Activated naive CD4-positive, alpha-beta T cell treated with anti-CD3 and anti-CD28 coated beads, Interleukin-2, amount 50 U/mL, for 24 hours (primary cell): Measurements from ENCODE around the gene MORN3.
"Not testable (repeated sequence)": the region's sequence is repeated elsewhere in the genome, so short reads cannot be mapped to it uniquely, and the experiment has no call there.

Experiments used
- H3K27ac Mint-ChIP-seq: one replicate; pipeline ENCODE4 v1.8.0; 2021; ENCODE audit warnings: mild to moderate bottlenecking, mixed read lengths
- H3K27me3 Mint-ChIP-seq: one replicate; pipeline ENCODE4 v1.8.0; 2021; ENCODE audit warnings: mixed read lengths
- H3K36me3 Mint-ChIP-seq: one replicate; pipeline ENCODE4 v1.8.0; 2021; ENCODE audit warnings: mixed read lengths
- H3K4me1 Mint-ChIP-seq: one replicate; pipeline ENCODE4 v1.8.0; 2021; ENCODE audit warnings: mixed read lengths
- H3K4me3 Mint-ChIP-seq: one replicate; pipeline ENCODE4 v1.8.0; 2021; ENCODE audit warnings: mild to moderate bottlenecking, mixed read lengths
- H3K9me3 Mint-ChIP-seq: one replicate; pipeline ENCODE4 v1.8.0; 2021; ENCODE audit warnings: mixed read lengths

MORN3 gene

GRCh38 chr12:121702944-121703343 is 33.5 kb upstream of the MORN3 start:
- no peaks in the 10 kb centered on the region for H3K27me3 Mint-ChIP-seq
- H3K36me3 Mint-ChIP-seq = peaks cover 2% of the 10 kb centered on the region
- H3K4me3 Mint-ChIP-seq = no peak overlapping the region
- H3K27ac Mint-ChIP-seq = peak overlapping the region; percentile 51
- H3K9me3 Mint-ChIP-seq = no peaks in the 10 kb centered on the region
- no peaks in the 10 kb centered on the region for H3K4me1 Mint-ChIP-seq

- Mint-ChIP-seq H3K9me3 (no peaks in the 10 kb centered on the region), H3K36me3 (peaks cover 2% of the 10 kb centered on the region), H3K4me1 (no peaks in the 10 kb centered on the region), H3K4me3 (no peak overlapping the region), H3K27ac (no peak overlapping the region), H3K27me3 (no peaks in the 10 kb centered on the region)
These were observed 32.3 kb upstream of the MORN3 start for GRCh38 chr12:121701667-121702277.

DNA sequence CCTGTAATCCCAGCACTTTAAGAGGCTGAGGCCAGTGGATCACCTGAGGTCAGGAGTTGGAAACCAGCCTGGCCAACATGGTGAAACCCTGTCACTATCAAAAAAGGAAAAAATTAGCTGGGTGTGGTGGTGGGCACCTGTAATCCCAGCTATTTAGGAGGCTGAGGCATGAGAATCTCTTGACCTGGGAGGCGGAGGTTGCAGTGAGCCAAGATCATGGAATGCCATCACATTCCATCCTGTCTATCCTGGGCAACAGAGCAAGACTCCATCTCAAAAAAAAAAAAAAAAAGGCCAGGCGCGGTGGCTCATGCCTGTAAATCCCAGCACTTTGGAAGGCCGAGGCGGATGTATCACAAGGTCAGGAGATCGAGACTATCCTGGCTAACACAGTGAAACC is 28.4 kb upstream of the MORN3 start:
- H3K27me3 Mint-ChIP-seq, H3K27ac Mint-ChIP-seq, H3K9me3 Mint-ChIP-seq, H3K4me1 Mint-ChIP-seq, H3K36me3 Mint-ChIP-seq, H3K4me3 Mint-ChIP-seq: not testable (repeated sequence)

DNA sequence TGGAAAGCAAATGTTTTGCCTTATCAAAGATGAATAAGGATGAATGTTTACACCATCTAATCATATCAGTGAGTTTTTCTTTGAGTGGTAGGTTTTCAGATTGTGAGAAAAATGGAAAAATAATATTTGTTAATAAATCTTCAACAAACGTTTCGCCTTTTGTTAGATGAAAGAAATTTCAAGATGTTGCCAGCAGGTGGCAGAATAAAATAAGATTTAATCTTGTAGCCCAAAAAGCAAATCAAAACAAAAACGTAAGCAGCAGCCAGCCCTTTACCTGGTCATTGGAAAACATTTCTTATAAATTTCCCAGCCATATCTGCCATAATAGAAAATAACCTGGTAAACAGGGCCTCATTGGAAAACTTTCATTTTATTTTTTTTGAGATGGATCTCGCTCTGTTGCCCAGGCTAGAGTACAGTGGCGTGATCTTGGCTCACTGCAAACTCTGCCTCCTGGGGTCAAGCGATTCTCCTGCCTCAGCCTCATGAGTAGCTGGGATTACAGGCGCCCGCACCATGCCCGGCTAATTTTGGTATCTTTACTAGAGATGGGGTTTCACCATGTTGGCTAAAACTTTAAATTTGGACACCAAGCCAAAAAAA is 27.7 kb upstream of the MORN3 start:
- Mint-ChIP-seq H3K27ac (peak overlapping the region; percentile 2), H3K4me3 (no peak overlapping the region), H3K36me3 (no peaks in the 10 kb centered on the region), H3K9me3 (no peaks in the 10 kb centered on the region), H3K27me3 (no peaks in the 10 kb centered on the region), H3K4me1 (no peaks in the 10 kb centered on the region)

DNA sequence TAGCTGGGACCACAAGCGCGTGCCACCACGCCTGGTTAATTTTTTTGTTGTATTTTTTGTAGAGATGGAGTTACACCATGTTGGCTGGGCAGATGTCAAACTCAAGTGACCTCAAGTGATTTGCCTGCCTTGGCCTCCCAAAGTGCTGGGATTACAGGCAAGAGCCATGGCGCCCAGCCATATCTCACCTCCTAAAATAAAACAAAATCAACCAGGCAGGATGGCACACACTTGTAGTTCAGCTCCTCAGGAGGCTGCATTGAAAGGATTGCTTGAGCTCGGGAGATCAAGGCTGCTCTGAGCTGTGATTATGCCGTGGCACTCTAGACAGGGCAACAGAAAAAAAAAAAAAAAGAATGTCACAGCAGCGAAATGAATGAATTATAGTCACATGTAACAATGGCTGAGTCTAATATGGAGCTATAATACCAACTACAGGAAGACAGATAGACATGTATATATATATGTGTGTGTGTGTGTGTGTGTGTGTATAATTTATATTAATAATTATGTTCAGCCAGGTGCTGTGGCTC is 23.8 kb upstream of the MORN3 start:
- no peaks in the 10 kb centered on the region for H3K4me1 Mint-ChIP-seq
- H3K27ac Mint-ChIP-seq = no peak overlapping the region
- no peaks in the 10 kb centered on the region for H3K27me3 Mint-ChIP-seq

DNA sequence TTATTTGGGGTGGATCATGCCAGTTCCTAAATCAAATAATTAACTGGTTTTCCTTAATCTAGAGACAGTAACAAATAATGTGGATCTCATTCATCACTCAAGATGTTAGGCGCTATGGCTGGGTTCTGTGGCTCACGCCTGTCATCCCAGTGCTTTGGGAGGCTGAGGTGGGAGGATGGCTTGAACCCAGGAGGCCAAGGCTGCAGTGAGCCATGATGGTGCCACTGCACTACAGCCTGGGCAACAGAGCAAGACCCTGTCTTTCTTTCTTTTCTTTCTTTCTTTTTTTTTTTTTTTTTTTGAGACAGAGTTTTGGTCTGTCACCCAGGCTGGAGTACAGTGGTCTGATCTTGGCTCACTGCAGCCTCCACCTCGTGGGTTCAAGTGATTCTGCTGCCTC is 23.3 kb upstream of the MORN3 start:
- H3K27ac Mint-ChIP-seq, H3K36me3 Mint-ChIP-seq, H3K4me1 Mint-ChIP-seq, H3K4me3 Mint-ChIP-seq, H3K27me3 Mint-ChIP-seq, H3K9me3 Mint-ChIP-seq: not testable (repeated sequence)

More for the DNA sequence above, 23.8 kb upstream of the MORN3 start:
- no peaks in the 10 kb centered on the region for H3K9me3 Mint-ChIP-seq
- no peaks in the 10 kb centered on the region for H3K36me3 Mint-ChIP-seq
- H3K4me3 Mint-ChIP-seq = no peak overlapping the region

DNA sequence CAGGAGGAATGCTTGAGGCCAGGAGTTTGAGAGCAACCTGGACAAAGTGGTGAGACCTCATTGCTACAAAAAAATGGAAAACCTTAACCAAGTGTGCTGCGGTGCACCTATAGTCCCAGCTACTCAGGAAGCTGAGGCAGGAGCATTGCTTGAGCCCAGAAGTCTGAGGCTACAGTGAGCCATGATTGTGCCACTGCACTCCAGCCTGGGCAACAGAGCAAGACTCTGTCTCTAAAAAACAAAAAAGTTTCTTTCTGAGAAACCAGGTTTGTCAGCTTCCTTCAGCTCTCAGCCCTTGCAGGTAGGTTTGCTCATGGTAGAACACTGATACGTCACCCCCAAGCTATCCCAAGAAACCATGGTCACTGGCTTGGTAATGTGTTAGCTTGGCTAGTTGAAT is 20.0 kb upstream of the MORN3 start:
- no peaks in the 10 kb centered on the region for H3K9me3 Mint-ChIP-seq
- H3K27ac Mint-ChIP-seq = no peak overlapping the region
- no peaks in the 10 kb centered on the region for H3K36me3 Mint-ChIP-seq
- H3K4me1 Mint-ChIP-seq = peaks cover 10% of the 10 kb centered on the region
- no peak overlapping the region for H3K4me3 Mint-ChIP-seq
- H3K27me3 Mint-ChIP-seq = no peaks in the 10 kb centered on the region

GRCh38 chr12:121688966-121689365 is 19.5 kb upstream of the MORN3 start:
- Mint-ChIP-seq H3K36me3 (no peaks in the 10 kb centered on the region), H3K9me3 (no peaks in the 10 kb centered on the region), H3K27me3 (no peaks in the 10 kb centered on the region), H3K27ac (no peak overlapping the region), H3K4me3 (no peak overlapping the region), H3K4me1 (peaks cover 10% of the 10 kb centered on the region)

DNA sequence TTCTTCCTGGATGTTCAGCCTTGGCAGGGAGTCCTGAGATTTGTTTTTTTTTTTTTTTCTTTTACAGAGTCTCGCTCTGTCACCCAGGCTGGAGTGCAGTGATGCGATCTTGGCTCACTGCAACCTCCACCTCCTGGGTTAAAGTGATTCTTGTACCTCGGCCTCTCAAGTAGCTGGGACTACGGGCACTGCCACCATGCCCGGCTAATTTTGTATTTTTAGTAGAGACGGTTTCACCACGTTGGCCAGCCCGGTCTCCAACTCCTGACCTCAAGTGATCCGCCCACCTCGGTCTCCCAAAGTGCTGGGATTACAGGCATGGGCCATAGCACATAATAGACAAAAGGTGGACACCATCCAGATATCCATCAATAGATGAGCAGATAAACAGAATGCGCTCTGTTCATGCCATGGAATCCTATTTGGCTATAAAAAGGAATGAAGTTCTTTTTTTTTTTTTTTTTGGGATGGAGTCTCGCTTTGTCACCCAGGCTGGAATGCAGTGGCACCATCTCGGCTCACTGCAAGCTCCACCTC is 10.3 kb upstream of the MORN3 start:
- not testable (repeated sequence) for H3K9me3 Mint-ChIP-seq, H3K36me3 Mint-ChIP-seq, H3K27me3 Mint-ChIP-seq, H3K27ac Mint-ChIP-seq, H3K4me1 Mint-ChIP-seq, H3K4me3 Mint-ChIP-seq

DNA sequence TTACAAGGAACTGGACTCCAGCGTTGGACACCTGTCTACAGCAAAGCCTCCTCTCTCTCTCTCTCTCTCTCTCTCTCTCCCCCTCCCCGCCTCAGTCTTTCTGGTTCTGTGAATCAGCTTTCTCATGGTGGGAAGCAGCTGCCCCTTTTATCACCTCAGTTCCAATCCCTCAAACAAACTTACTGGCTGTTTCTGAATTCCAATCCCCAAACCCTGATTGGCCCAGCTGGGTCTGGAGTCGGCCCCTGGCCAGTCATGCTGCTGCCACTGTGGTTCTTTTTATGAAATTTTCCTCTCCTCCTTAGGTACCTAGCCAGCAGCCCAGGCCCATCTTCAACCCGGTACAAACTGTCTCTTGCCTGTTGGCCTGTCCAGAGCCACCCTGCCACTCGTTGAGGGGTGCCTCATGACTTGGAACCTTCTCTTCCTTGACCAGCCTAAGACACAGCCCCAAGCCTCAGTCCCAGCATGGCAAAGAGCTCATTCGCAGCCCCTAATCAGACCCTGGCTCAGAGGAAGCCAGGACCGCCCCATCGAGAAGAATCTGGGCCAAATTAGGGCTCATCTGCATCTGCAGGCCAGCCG is 9.4 kb upstream of the MORN3 start:
- Mint-ChIP-seq H3K9me3 (no peaks in the 10 kb centered on the region), H3K4me3 (no peak overlapping the region), H3K27me3 (no peaks in the 10 kb centered on the region), H3K4me1 (peaks cover 13% of the 10 kb centered on the region), H3K36me3 (no peaks in the 10 kb centered on the region), H3K27ac (no peak overlapping the region)

DNA sequence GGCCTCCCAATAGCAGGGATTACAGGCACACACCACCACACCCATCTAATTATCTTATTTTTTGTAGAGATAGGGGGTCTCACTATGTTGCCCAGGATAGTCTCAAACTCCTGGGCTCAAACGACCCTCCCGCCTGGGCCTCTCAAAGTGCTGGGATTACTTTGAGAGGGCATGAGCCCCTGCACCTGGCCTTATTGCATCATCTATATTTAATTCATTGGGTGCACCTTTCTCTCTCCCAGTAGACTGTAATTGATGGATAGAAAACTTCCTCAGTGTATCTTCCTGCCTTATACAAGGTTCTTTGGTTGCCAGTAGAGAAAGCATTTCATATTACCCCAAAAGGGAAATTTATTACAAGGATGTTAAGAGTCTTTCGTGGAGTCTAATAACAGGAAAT is 8.9 kb upstream of the MORN3 start:
- Mint-ChIP-seq H3K9me3 (no peaks in the 10 kb centered on the region), H3K4me3 (no peak overlapping the region), H3K27me3 (no peaks in the 10 kb centered on the region), H3K4me1 (peaks cover 18% of the 10 kb centered on the region), H3K27ac (no peak overlapping the region), H3K36me3 (no peaks in the 10 kb centered on the region)

DNA sequence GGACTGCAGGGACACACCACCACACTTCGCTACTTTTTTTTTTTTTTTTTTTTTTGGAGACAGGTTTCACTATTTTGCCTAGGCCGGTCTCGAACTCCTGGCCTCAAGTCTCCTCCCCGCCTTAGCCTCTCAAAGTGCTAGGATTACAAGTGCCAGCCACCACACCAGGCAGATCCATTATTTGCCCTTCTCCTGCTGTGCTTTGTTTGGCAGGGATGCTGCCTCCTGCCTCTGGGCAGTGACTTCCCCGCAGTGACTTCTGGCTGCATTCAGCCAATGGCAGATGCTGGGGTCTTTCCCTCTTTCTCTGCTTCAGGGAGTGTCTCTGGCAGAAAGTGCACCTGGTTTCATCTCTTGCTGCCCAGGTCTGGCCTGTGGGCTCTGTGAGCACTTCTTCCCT is 6.7 kb upstream of the MORN3 start:
- peak overlapping the region; percentile 62 for H3K27ac Mint-ChIP-seq
- peaks cover 25% of the 10 kb centered on the region for H3K4me1 Mint-ChIP-seq
- H3K36me3 Mint-ChIP-seq = no peaks in the 10 kb centered on the region

GRCh38 chr12:121673013-121673511 is 3.6 kb upstream of the MORN3 start:
- H3K4me3 Mint-ChIP-seq = peak overlapping the region; percentile 94
- H3K4me1 Mint-ChIP-seq = peaks cover 36% of the 10 kb centered on the region
- no peaks in the 10 kb centered on the region for H3K36me3 Mint-ChIP-seq
- H3K27ac Mint-ChIP-seq = peak overlapping the region; percentile 99
- H3K9me3 Mint-ChIP-seq = no peaks in the 10 kb centered on the region
- no peaks in the 10 kb centered on the region for H3K27me3 Mint-ChIP-seq

More for the DNA sequence above, 6.7 kb upstream of the MORN3 start:
- no peak overlapping the region for H3K4me3 Mint-ChIP-seq
- H3K27me3 Mint-ChIP-seq = no peaks in the 10 kb centered on the region
- no peaks in the 10 kb centered on the region for H3K9me3 Mint-ChIP-seq

DNA sequence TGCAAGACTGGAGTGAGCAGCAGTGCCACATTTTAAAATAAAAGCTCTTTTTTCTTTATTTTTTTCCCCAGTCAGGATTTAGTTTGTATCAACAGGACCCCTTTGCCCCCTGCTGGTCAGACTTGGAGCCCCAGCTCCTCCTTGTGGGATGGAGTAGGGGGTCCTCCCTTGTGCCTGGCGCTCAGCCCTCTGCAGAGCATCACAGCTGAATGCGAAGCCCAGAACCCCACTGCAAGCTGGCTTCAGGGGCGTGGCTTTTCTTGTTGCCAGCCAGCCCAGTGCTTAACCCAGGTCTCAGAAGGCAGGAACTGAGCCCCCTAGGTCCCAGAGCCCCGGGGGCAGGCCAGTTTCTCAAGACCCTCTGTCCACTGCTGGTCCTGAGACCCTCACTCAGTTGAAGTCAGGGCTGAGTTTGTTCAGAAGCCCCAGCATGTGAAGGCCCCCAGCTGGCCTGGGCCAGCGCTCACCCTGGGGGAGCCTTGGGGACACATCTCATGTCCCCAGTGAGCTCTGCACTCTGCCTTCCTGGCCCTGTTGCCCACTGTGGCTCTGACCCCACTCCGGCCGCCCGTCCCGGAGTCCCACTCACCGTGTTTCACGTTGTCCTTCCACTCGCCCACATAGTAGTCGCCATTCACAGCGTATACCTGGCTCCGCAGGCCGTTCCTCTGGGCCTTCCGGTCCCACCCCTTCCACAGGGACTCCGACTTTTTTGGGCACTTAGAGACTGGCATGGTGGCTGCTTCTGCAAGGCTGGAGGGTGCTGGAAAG is 519 bp downstream of the MORN3 start:
- peak overlapping the region; percentile 88 for H3K27ac Mint-ChIP-seq
- no peaks in the 10 kb centered on the region for H3K27me3 Mint-ChIP-seq
- H3K4me1 Mint-ChIP-seq = peaks cover 60% of the 10 kb centered on the region
- H3K36me3 Mint-ChIP-seq = peaks cover 3% of the 10 kb centered on the region
- no peaks in the 10 kb centered on the region for H3K9me3 Mint-ChIP-seq
- no peak overlapping the region for H3K4me3 Mint-ChIP-seq

DNA sequence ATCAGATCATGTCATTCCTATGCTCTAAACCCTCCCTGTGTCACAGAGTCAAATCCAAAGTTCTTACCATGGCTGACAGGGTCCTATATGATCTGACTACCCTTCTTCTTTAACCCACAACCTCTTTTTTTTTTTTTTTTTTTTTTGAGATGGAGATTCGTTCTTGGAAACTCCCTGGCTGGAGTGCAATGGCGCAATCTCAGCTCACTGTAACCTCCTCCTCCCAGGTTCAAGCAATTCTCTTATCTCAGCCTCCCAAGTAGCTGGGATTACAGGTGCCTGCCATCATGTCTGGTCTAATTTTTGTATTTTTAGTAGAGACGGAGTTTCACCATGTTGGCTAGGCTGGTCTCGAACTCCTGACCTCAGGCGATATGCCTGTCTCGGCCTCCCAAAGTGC is 2.6 kb downstream of the MORN3 start:
- Mint-ChIP-seq H3K4me3 (peak overlapping the region; percentile 15), H3K4me1 (peaks cover 68% of the 10 kb centered on the region), H3K27ac (peak overlapping the region; percentile 84)
- H3K27me3 Mint-ChIP-seq, H3K36me3 Mint-ChIP-seq, H3K9me3 Mint-ChIP-seq: not testable (repeated sequence)

DNA sequence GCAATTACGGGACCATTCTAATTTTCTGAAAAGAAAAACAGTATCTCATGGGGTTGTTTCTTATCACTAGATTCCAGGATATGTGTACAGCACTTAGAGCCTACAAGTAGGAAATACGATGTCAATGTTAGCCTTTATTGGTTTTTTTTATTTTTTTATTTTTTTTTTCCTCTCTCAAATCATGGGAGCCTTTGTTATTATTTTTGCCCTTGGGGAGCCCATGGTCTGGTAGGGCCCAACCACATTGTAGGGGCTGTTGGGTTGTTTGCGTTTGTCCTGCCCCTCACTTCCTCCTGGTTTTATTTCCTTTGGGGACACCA is 5.9 kb downstream of the MORN3 start:
- no peaks in the 10 kb centered on the region for H3K9me3 Mint-ChIP-seq
- peak overlapping the region; percentile 89 for H3K27ac Mint-ChIP-seq
- peaks cover 3% of the 10 kb centered on the region for H3K36me3 Mint-ChIP-seq
- H3K4me3 Mint-ChIP-seq = peak overlapping the region; percentile 68
- H3K27me3 Mint-ChIP-seq = no peaks in the 10 kb centered on the region
- H3K4me1 Mint-ChIP-seq = peaks cover 77% of the 10 kb centered on the region
